GM18508 (cell line): ENCODE measurements around the gene CACTIN.
"Not testable (repeated sequence)": the region's sequence is repeated elsewhere in the genome, so short reads cannot be mapped to it uniquely, and the experiment has no call there.

Source experiments
- ATAC-seq: cut with Tn5 transposase; IDR thresholded peaks from one replicate; pipeline ENCODE4 v1.9.1; 2021; ENCODE audit warnings: moderate number of reproducible peaks; ENCODE audit not compliant: insufficient read depth, unreplicated experiment

Gene CACTIN

GRCh38 chr19:3601021-3601420 lies 25.6 kb downstream of the CACTIN start:
- ATAC-seq: no peak

- ATAC-seq: no peak
These were observed 26.8 kb downstream of the CACTIN start for GRCh38 chr19:3599776-3600187.

DNA sequence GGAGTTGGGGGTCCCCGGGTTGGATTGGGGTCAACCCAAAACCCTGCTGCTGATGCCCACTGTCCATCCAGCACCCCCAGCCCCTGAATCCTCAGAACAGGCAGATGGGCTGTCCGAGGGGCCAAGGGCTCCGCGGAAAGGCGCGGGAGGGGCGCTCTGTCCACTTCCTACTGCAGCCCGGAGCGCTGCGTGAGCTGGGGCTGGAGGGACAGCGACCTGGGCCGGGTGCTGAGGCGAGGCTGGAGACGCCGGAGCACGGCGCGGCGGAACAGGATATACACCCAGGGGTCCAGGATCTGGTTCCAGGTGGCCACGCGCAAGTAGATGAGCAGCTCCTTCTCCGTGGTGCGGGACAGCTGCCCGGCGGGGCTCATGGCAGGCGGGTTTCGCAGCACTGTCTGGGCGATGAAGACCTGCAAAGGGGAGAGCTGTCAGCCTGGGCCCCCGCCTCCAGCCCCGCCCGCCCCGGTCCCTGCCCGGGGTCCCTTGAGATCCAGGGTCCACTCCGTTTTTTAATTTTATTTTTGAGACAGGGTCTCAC lies 31.0 kb downstream of the CACTIN start:
- ATAC-seq: no peak

- ATAC-seq: no peak
These were observed 33.4 kb downstream of the CACTIN start for GRCh38 chr19:3593156-3593555.

- no peak for ATAC-seq
These were observed 34.5 kb downstream of the CACTIN start for GRCh38 chr19:3591876-3592613.

GRCh38 chr19:3590991-3591659 lies 35.5 kb downstream of the CACTIN start:
- ATAC-seq: no peak

DNA sequence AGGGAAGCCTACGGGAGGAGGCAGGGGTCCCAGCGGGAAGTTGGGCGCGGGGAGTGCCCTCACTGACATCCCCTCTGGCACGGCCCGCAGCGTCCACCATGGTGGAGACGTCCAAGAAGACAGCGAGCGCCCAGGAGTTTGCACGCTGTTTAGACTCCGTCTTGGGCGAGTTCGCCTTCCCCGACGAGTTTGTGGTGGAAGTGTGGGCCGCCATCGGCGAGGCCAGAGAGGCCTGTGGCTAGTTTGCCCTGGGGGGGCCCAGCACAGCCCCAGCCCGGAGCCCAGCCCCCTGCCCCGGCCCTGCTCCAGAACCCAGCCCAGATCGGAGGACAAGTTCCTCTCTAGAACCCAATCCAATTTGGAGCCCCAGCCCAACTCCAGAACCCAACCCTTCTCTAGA lies 36.6 kb downstream of the CACTIN start:
- no peak for ATAC-seq

DNA sequence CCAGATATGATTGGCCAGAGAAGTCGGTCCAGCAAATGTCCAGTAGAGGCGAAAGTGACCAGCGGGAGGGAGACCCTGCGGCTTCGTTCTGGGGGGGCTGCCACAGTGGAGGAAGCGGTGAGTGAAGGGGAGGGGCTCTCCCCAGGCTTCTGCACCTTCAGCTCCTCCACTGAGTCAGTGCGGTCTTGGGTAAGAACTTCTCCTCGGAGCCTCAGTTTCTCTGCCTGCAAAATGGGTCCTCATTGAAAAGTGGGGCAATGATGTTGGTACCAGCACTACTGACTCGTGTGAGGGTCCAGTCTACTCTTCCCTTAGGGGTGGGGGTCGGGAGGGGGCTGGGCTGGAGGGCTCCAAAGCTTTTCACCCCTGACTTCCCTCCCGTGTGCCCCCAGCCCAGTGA lies 37.2 kb downstream of the CACTIN start:
- ATAC-seq: no peak

DNA sequence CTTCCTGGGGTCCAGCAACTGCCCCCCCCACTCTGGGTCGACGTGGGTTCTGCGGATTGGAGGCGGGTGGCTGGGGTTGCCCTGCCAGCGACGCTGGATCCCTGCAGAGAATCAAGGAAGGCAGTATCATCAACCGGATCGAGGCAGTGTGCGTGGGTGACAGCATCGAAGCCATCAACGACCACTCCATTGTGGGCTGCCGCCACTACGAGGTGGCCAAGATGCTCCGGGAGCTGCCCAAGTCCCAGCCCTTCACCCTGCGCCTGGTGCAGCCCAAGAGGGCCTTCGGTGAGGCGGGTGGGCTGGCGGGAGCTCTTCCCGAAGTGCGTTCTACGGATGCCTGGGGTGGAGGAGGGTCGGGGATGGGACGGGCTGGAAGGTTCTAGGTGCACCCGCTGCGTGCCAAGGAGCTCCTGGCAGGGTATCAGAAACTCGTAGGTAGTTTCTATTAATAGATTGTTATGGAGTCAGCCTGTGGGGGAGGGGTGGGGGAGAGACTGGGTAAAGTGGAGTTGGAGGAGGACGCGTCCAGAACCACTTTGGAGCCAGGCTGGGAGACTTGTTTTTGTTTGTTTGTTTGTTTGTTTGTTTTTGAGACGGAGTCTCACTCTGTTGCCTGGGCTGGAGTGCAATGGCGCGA lies 39.8 kb downstream of the CACTIN start:
- no peak for ATAC-seq

DNA sequence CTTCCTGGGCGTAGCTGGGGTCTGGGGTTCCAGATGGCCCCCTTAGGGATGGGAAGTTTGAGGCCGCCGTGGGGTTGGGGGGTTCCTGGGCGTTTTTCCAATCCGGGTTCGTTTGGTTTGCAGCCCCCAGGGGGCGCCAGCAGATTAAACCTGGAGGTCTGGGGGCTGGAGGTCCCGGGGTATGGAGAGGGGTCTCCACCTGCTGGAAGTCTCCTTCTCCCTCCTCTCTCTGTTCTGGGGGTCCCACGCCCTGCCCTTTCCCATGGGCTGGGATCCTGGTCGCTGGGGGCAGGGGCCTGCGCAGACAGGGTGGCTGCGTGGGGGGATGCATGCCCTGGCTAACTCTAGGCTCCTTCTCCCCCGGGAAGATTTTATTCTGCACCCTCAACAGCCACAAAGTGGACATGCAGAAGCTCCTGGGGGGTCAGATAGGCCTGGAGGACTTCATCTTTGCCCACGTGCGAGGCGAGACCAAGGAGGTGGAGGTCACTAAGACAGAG lies 40.4 kb downstream of the CACTIN start:
- ATAC-seq: no peak

DNA sequence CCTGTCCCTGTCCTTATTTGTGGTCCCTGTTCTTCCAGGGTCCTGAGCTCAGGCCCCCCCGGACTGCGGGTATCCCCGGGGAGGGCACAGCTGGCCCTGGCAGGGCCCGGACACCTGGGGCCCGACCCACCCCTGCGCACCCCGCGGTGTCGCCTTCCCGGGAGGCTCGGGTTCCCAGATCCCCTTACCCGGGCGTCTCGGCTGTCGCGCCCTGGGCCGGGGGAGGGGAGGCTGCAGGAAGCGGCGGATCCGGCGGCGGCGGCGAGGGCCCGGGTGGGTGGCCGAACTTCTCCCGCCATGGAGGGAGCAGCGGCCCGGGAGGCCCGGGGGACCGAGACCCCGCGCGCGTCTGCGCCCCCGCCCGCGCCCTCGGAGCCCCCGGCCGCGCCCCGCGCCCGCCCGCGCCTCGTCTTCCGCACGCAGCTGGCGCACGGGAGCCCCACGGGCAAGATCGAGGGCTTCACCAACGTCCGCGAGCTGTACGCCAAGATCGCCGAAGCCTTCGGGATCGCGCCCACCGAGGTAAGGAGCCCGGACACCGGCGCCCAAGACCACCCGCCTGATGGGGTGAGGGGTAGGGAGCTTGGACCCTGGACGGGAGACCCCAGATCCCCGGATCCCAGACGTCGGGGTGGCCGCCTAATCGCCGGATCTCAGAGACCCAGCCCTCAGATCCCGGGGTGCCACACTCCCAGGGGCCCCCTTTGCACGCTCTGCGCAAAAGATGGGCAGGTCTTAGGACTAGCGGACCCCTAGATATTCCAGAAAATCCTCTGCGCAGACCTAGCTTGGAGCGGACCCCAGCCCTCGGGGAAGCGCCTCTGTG lies 41.1 kb downstream of the CACTIN start, which contains the start of gene GIPC3:
Gene GIPC3 (plus strand): TSS at position 178 of the 826 bp plus-strand sequence. CDS start 120 bp downstream, at position 298.
- no peak for ATAC-seq

DNA sequence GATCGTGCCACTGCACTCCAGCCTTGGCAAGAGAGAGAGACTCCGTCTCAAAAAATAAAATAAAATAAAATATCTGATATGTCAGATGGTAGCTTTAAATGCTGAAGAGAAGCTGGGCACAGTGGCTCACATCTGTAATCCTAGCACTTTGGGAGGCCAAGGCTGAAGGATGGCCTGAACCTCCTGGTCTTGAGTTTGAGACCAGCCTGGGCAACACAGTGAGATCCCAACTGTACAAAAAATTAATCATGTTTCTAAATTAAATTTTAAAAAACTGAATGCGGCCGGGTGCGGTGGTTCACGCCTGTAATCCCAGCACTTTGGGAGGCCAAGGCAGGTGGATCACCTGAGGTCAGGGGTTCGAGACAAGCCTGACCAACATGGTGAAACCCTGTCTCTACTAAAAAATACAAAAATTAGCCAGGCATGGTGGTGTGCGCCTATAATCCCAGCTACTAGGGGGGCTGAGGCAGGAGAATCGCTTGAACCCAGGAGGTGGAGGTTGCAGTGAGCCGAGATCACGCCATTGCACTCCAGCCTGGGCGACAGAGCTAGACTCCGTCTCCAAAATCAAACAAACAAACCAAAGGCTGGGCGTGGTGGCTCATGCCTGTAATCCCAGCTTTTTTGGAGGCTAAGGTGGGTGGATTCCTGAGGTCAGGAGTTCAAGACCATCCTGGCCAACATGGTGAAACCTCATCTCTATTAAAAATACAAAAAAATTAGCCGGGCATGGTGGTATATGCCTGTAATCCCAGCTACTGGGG lies 42.4 kb downstream of the CACTIN start:
- ATAC-seq: not testable (repeated sequence)

DNA sequence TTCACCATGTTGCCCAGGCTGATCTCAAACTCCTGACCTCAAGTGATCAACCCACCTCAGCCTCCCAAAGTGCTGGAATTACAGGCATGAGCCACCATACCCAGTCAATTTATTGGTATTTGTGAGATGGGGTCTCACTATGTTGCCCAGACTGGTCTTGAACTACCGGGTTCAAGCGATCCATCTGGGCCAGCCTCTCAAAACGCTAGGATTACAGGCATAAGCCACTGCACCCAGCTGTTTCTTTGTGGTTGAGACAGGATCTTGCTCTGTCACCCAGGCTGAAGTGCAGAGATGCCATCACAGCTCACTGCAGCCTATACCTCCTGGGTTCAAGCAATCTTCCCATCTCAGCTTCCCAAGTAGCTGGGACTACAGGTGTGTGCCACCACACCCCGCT lies 44.8 kb downstream of the CACTIN start:
- ATAC-seq: not testable (repeated sequence)

DNA sequence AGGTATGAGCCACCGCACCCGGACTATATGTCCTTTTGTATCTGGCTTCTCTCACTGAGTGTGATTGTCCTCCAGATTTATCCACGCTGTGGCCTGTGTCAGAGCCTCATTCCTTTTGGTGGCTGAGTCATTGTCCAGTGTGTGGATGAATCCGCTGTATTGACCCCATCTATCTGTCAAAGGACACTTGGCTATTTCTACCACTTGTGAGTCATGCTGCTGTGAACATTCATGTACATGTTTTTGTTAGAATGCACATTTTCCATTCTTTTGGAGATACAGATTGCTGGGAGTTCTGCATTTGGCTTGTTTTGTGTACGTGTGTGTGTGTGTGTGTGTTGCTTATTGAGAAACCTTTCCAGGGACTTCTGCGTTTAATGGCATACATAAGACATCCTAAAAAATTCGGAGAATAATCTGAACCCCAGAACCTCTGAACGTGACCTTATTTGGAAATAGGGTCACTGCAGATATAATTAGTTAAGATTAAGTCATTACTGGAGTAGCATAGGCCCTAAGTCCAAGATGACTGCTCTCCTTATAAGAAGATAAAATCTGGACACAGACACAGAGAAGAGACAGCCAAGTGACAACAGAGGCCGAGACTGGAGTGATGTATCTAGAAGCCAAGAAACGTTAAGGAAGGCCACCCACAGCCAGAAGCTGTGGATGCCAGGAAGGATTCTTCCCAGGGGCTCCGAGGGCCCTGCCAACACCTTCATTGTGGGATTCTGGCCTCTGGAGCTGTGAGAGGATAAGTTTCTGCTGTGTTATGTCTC lies 46.2 kb downstream of the CACTIN start:
- ATAC-seq: no peak

DNA sequence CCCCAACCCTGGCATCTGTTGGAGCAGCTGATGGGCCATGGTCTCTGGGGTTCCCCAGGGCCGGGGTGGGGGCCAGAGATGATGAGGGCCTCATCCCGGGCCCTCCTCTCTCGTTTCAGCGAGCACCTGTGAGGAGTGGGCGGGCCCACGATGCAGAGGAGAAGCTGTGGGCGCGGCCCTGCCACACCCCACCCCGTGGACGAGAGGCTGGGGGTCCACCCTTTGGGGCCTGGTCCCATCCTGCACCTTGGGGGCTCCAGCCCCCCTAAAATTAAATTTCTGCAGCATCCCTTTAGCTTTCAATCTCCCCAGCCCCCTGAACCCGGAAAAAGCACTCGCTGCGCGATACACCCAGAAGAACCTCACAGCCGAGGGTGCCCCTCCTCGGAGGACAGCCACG lies 48.2 kb downstream of the CACTIN start:
- no peak for ATAC-seq

DNA sequence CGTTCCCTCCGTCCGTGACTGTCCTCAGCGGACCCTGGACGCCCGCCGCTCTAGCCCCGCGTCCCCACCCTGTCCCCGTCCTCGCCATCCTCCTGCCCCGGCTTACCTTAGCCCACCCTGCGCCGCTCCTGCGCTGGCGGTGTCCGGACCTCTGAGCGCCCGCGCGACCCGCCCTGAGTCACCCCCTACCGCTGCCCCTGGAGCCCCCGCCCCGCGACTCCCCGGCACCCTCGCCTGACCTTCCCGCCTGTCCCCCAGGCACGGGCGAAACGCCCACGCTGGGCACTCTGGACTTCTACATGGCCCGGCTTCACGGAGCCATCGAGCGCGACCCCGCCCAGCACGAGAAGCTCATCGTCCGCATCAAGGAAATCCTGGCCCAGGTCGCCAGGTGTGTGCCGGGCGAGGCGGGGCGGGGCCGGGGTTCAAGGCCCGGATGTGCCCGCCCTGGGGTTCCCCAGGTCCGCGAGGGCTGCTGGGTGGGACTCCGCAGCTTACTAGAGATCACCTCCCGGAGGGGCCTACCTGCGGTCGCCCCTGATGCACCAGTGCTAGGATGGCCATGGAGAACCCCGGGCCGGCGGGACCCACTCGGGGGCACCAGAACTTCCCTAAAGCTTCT lies 48.8 kb downstream of the CACTIN start:
- no peak for ATAC-seq

DNA sequence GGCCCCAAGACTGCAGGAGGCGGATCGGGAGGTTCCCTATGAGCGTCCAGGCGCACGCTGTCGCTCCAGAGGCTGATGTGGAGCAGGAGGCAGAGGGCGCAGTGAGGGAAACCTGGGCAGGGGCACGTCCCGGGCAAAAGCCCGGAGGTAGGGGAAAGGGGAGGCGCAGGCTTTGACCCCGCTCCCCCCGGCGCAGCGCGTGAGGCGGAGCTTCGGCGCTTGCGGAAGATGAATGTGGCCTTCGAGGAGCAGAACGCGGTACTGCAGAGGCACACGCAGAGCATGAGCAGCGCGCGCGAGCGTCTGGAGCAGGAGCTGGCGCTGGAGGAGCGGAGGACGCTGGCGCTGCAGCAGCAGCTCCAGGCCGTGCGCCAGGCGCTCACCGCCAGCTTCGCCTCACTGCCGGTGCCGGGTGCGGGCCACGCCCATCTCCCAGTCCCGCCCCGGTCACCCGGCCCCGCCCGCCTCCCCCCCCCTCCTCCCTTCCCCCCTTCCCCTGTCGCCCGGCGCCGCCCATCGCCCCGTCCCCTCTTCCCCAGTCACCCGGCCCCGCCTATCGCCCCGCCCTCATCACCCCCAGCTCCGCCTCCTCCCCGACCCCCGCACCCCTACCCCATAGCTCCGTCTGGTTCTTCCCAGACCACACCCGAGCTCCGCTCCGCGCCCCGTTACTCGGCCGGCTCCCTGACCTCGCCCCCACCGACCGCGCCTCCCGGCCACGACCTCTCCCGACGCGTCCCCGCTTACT lies 49.7 kb downstream of the CACTIN start:
- no peak for ATAC-seq
